IMR-90 (cell line): ENCODE results near the gene SMO. TPM values are rescaled to one million over a fixed set of nuclear protein-coding genes. Genes with fewer than 3 reads are reported as not detected.

ENCODE experiments used
- ATAC-seq: fragments of 200-7000 bp; cut with Tn5 transposase; 2 replicates; pipeline ENCODE4 v1.9.1; 2020; ENCODE audit warnings: low read depth, mild to moderate bottlenecking, moderate library complexity
- BruUV-seq: library from RNA; stranded (reverse); fragments of 400-500 nt; replicated peaks from 2 replicates; lab custom pipeline; 2021; lab: Mats Ljungman, UMichigan
- CTCF ChIA-PET: fragments of 300-600 bp; formaldehyde crosslinking; extraction: SDS; loops from one replicate; lab custom pipeline; 2021; ENCODE audit warnings: antibody characterized with exemption; lab: Yijun Ruan, JAX
- POLR2A ChIA-PET: fragments of 300-600 bp; sonication (Branson Sonifier 250); formaldehyde crosslinking; loops from one replicate; lab custom pipeline; 2022; ENCODE audit warnings: antibody characterized with exemption; ENCODE audit not compliant: unreplicated experiment; lab: Charles Lee
- DNase-seq: peaks from one replicate; pipeline ENCODE4 v3.0.0; 2013
- H2AFZ ChIP-seq: replicated peaks from 2 replicates; pipeline ENCODE3; 2013; ENCODE audit warnings: low read length, mild to moderate bottlenecking; ENCODE audit not compliant: poor library complexity
- H2AK5ac ChIP-seq: 2 replicates; pipeline ENCODE4 v1.6.1; 2013; ENCODE audit warnings: low read depth, low read length, inconsistent platforms
- H2AK9ac ChIP-seq: replicated peaks from 2 replicates; pipeline ENCODE3; 2013; ENCODE audit warnings: mild to moderate bottlenecking, low read depth, low read length, moderate library complexity; ENCODE audit not compliant: poor library complexity
- H2BK120ac ChIP-seq: 2 replicates; pipeline ENCODE4 v1.6.1; 2013; ENCODE audit warnings: low read depth, low read length, inconsistent platforms
- H2BK15ac ChIP-seq: 3 replicates; pipeline ENCODE4 v1.6.1; 2013; ENCODE audit warnings: low read depth, low read length, inconsistent platforms
- H2BK20ac ChIP-seq: 2 replicates; pipeline ENCODE4 v1.6.1; 2013; ENCODE audit warnings: low read depth, mild to moderate bottlenecking, inconsistent platforms, low read length, moderate library complexity
- H2BK5ac ChIP-seq: 2 replicates; pipeline ENCODE4 v1.6.1; 2013; ENCODE audit warnings: mild to moderate bottlenecking, low read depth, low read length, inconsistent platforms; ENCODE audit not compliant: poor library complexity, severe bottlenecking
- H3K14ac ChIP-seq: replicated peaks from 2 replicates; pipeline ENCODE4 v1.6.1; 2013; ENCODE audit warnings: low read depth, low read length, inconsistent platforms
- H3K18ac ChIP-seq: 2 replicates; pipeline ENCODE4 v1.6.1; 2013; ENCODE audit warnings: low read depth, low read length, control low read depth
- H3K23ac ChIP-seq: 2 replicates; pipeline ENCODE4 v1.6.1; 2013; ENCODE audit warnings: low read depth, low read length, inconsistent platforms
- H3K27ac ChIP-seq: 2 replicates; pipeline ENCODE4 v1.5.1; 2013; ENCODE audit warnings: mild to moderate bottlenecking, control low read depth, low read length; ENCODE audit not compliant: insufficient read depth
- H3K27me3 ChIP-seq: 2 replicates; pipeline ENCODE4 v1.6.1; 2013; ENCODE audit warnings: low read length; ENCODE audit not compliant: control insufficient read depth, insufficient read depth
- H3K36me3 ChIP-seq: 2 replicates; pipeline ENCODE4 v1.6.1; 2013; ENCODE audit warnings: low read length, mixed read lengths; ENCODE audit not compliant: control insufficient read depth, insufficient read depth
- H3K4ac ChIP-seq: 2 replicates; pipeline ENCODE4 v1.6.1; 2013; ENCODE audit warnings: low read depth, low read length, inconsistent platforms
- H3K4me1 ChIP-seq: 2 replicates; pipeline ENCODE4 v1.6.1; 2013; ENCODE audit warnings: low read length, mixed read lengths; ENCODE audit not compliant: control insufficient read depth, insufficient read depth
- H3K4me2 ChIP-seq: 2 replicates; pipeline ENCODE4 v1.6.1; 2013; ENCODE audit warnings: low read depth, mild to moderate bottlenecking, control low read depth, low read length, moderate library complexity
- H3K4me3 ChIP-seq: 2 replicates; pipeline ENCODE4 v1.5.1; 2013; ENCODE audit warnings: low read depth, mild to moderate bottlenecking, control low read depth, low read length, moderate library complexity; ENCODE audit not compliant: insufficient read depth
- H3K56ac ChIP-seq: 2 replicates; pipeline ENCODE4 v1.6.1; 2013; ENCODE audit warnings: low read length, inconsistent platforms; ENCODE audit not compliant: insufficient read depth; ENCODE audit errors: extremely low read depth
- H3K79me1 ChIP-seq, 2 experiments: 2 replicates each; pipeline ENCODE4 v1.6.1; 2013; ENCODE audit warnings: low read length in 2 of 2, inconsistent platforms in 1 of 2, low read depth in 1 of 2
- H3K9ac ChIP-seq: 2 replicates; pipeline ENCODE4 v1.6.1; 2013; ENCODE audit warnings: low read depth, low read length, control low read depth
- H3K9me1 ChIP-seq: 2 replicates; pipeline ENCODE4 v1.6.1; 2013; ENCODE audit warnings: low read length, inconsistent platforms; ENCODE audit not compliant: insufficient read depth
- H3K9me3 ChIP-seq: 2 replicates; pipeline ENCODE4 v1.6.1; 2013; ENCODE audit warnings: low read length; ENCODE audit not compliant: control insufficient read depth, insufficient read depth
- H4K20me1 ChIP-seq: 2 replicates; pipeline ENCODE4 v1.6.1; 2013; ENCODE audit warnings: low read length, inconsistent platforms; ENCODE audit not compliant: insufficient read depth
- H4K5ac ChIP-seq: 2 replicates; pipeline ENCODE4 v1.6.1; 2013; ENCODE audit warnings: mild to moderate bottlenecking, low read depth, low read length, control low read depth
- H4K8ac ChIP-seq, 2 experiments: 2 replicates each; pipeline ENCODE4 v1.6.1; 2013; ENCODE audit warnings: low read depth in 2 of 2, low read length in 2 of 2, control low read depth in 1 of 2, inconsistent platforms in 1 of 2
- H4K91ac ChIP-seq: 2 replicates; pipeline ENCODE4 v1.6.1; 2013; ENCODE audit warnings: low read depth, low read length, inconsistent platforms; ENCODE audit not compliant: insufficient read depth
- CEBPB ChIP-seq: IDR thresholded peaks from 2 replicates; pipeline ENCODE4 v1.6.1; 2012; ENCODE audit warnings: low read depth, low read length, improper control_type of control experiment
- POLR2A ChIP-seq: IDR thresholded peaks from 2 replicates; pipeline ENCODE4 v1.6.1; 2012; ENCODE audit warnings: mild to moderate bottlenecking, low read depth, low read length
- WGBS, 2 experiments: methylation state at CpG; one replicate each; pipeline versions ENCODE4 v1.1.5 to v1.1.7; 2013; ENCODE audit warnings: missing lambda C conversion rate in 2 of 2; ENCODE audit not compliant: insufficient read length in 1 of 2; ENCODE audit errors: extremely low coverage in 2 of 2; 5-methylcytosine and 5-hydroxymethylcytosine counted together
- dilution Hi-C: fragments of 300-500 bp; cut with HindIII; formaldehyde crosslinking; loops from one replicate; pipeline ENCODE4 v1.14.3; 2018; ENCODE audit warnings: low sequenced_read_pairs; ENCODE audit not compliant: unreplicated experiment
- in situ Hi-C: fragments of 300-500 bp; cut with MboI; formaldehyde crosslinking; loops from 3 replicates; pipeline ENCODE4 v1.14.3; 2019; ENCODE audit warnings: low sequenced_read_pairs, inconsistent platforms, mixed read lengths
- intact Hi-C: fragments of 100-400 bp; cut with micrococcal nuclease; formaldehyde crosslinking; loops from 2 replicates; pipeline ENCODE4 v1.10.0; 2022
- polyA plus RNA-seq, 3 experiments: library from polyadenylated mRNA; depleted of rRNA; stranded (reverse); fragments of >200 nt; gene quantifications; 2 replicates each; pipeline ENCODE4 v1.2.3, GENCODE V29; 2012; ENCODE audit warnings: low replicate concordance in 1 of 3
- total RNA-seq: library from RNA; depleted of rRNA; stranded (reverse); fragments of >200 nt; gene quantifications from 2 replicates; pipeline ENCODE4 v1.2.3, GENCODE V29; 2012

Gene SMO
- total and polyA plus RNA-seq, 2 of the 4 experiments (the other 2 are of a cell fraction), result 18.5 to 24.7 TPM

DNA sequence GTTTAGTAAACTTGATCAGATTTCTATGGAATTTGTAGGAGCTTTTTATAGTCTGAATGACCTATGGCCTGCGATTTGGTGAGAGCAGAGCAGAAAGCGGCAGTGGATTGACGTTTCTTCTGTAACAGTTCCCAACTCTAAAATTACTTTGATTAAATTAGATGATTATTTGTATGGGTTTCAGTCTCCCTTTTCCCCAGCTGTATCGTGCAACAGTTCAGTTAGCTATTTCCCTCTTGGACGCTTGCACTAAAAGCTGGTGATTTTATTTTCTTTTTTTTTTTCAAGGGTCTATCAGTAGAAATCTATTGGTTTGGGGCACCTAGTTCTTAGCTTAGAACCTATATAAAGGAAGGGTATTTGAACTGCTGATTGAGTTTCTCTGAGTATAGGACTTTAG, 43.2 kb downstream of the SMO start:
- no peak overlapping the region for H3K23ac ChIP-seq
- H3K56ac ChIP-seq, result no peak overlapping the region
- peaks cover 3% of the 10 kb centered on the region; the same call in 1 of the 2 replicates for H4K20me1 ChIP-seq
- no TSS peak for BruUV-seq
- H2BK5ac ChIP-seq, result no peak overlapping the region
- H2AK9ac ChIP-seq, result no peak overlapping the region
- peak; percentile 82 for TF ChIP-seq CEBPB
- TF ChIP-seq POLR2A, result no peak
- H3K9me3 ChIP-seq, result no peaks in the 10 kb centered on the region
- H2BK20ac ChIP-seq, result no peak overlapping the region
- DNase-seq, result no peak
- in situ Hi-C loops, result no loop called here
- no peaks in the 10 kb centered on the region for H3K36me3 ChIP-seq
- no peak overlapping the region for H4K5ac ChIP-seq
- H3K27ac ChIP-seq, result no peak overlapping the region
- no peaks in the 10 kb centered on the region; the same call in 1 of the 2 replicates for H3K4me1 ChIP-seq
- H3K18ac ChIP-seq, result no peak overlapping the region
- no peak overlapping the region for H4K91ac ChIP-seq
- no peaks in the 10 kb centered on the region for H3K27me3 ChIP-seq
- no peak overlapping the region for H4K8ac ChIP-seq
- ATAC-seq, result no peak
- H3K9me1 ChIP-seq, result peaks cover 7% of the 10 kb centered on the region
- H2BK120ac ChIP-seq, result no peak overlapping the region
- no peak overlapping the region for H2AFZ ChIP-seq
- no CpG with 5 or more reads among the region's 5 CpGs for WGBS, 2 experiments
- no peak overlapping the region for H3K9ac ChIP-seq
- no peak overlapping the region for H3K14ac ChIP-seq
- no peak overlapping the region for H2AK5ac ChIP-seq
- H3K4ac ChIP-seq, result no peak overlapping the region
- POLR2A ChIA-PET, result interaction anchor here (0.6 kb wide), 1 partner anchor 454 kb away, joined by 3 read pairs; no protein-coding TSS in a partner anchor
- H3K4me2 ChIP-seq, result no peak overlapping the region
- intact Hi-C loops, result no loop called here
- H2BK15ac ChIP-seq, result no peak overlapping the region
- dilution Hi-C loops, result no loop called here
- H3K79me1 ChIP-seq, result peaks cover 0 to 8% of the 10 kb centered on the region in 2 experiments; a peak in 2 of 4 replicates
- CTCF ChIA-PET, result interaction anchor here (0.6 to 0.7 kb wide), 2 partner anchors 35 to 72 kb away, joined by 3 to 5 read pairs; no protein-coding TSS in a partner anchor
- H3K4me3 ChIP-seq, result no peak overlapping the region
